ENCODE data around the gene CS.

The CS gene

GRCh38 chr12:56244494-56244893 is 55.6 kb downstream of the CS start:
- DNase-seq (ENCODE audit: low read depth) = no peak

GRCh38 chr12:56243731-56244181 is 56.4 kb downstream of the CS start:
- DNase-seq (ENCODE audit: low read depth) = no peak

GRCh38 chr12:56242986-56243385 is 57.1 kb downstream of the CS start:
- DNase-seq (ENCODE audit: low read depth) = no peak

GRCh38 chr12:56241424-56242303 is 58.5 kb downstream of the CS start:
- no peak for DNase-seq (ENCODE audit: low read depth)

- DNase-seq (ENCODE audit: low read depth) = no peak
Measured at GRCh38 chr12:56237552-56237951, 62.6 kb downstream of the CS start.

- no peak for DNase-seq (ENCODE audit: low read depth)
Measured at GRCh38 chr12:56236985-56237384, 63.1 kb downstream of the CS start.

GRCh38 chr12:56236091-56236490 is 64.0 kb downstream of the CS start:
- no peak for DNase-seq (ENCODE audit: low read depth)

GRCh38 chr12:56234746-56235436 is 65.2 kb downstream of the CS start:
- DNase-seq (ENCODE audit: low read depth) = no peak

- no peak for DNase-seq (ENCODE audit: low read depth)
Measured at GRCh38 chr12:56231184-56231582, 68.9 kb downstream of the CS start.

- DNase-seq (ENCODE audit: low read depth) = no peak
Measured at GRCh38 chr12:56230432-56231183, 69.5 kb downstream of the CS start.

GRCh38 chr12:56229916-56230431 is 70.2 kb downstream of the CS start, which contains the start of gene SLC39A5:
TSS of gene SLC39A5 (plus strand) at chr12:56230051. CDS start at chr12:56231275, 1,224 bp downstream.
- no peak for DNase-seq (ENCODE audit: low read depth)

- DNase-seq (ENCODE audit: low read depth) = no peak
Measured at GRCh38 chr12:56229082-56229481, 71.0 kb downstream of the CS start.

- no peak for DNase-seq (ENCODE audit: low read depth)
Measured at GRCh38 chr12:56224954-56225353, 75.2 kb downstream of the CS start.

GRCh38 chr12:56224102-56224701 is 75.9 kb downstream of the CS start, which contains the start of gene NABP2:
TSS of gene NABP2 (plus strand) at chr12:56224342. CDS start at chr12:56224857, 515 bp downstream.
- DNase-seq (ENCODE audit: low read depth) = peak; percentile 86

GRCh38 chr12:56223571-56224101 is 76.5 kb downstream of the CS start:
- DNase-seq (ENCODE audit: low read depth) = no peak

GRCh38 chr12:56222531-56222895 is 77.6 kb downstream of the CS start:
- no peak for DNase-seq (ENCODE audit: low read depth)

GRCh38 chr12:56221757-56222530 is 78.2 kb downstream of the CS start, which contains the start of gene RNF41:
TSS of gene RNF41 (minus strand) at chr12:56221922. CDS start at chr12:56214047, 7,875 bp downstream.
- peak; percentile 87 for DNase-seq (ENCODE audit: low read depth)
